ENCODE results near the gene OCA2.

- TF ChIP-seq POLR2A (IDR thresholded peaks at IDR 0.05) = no peak
- TF ChIP-seq, protein P1, sequence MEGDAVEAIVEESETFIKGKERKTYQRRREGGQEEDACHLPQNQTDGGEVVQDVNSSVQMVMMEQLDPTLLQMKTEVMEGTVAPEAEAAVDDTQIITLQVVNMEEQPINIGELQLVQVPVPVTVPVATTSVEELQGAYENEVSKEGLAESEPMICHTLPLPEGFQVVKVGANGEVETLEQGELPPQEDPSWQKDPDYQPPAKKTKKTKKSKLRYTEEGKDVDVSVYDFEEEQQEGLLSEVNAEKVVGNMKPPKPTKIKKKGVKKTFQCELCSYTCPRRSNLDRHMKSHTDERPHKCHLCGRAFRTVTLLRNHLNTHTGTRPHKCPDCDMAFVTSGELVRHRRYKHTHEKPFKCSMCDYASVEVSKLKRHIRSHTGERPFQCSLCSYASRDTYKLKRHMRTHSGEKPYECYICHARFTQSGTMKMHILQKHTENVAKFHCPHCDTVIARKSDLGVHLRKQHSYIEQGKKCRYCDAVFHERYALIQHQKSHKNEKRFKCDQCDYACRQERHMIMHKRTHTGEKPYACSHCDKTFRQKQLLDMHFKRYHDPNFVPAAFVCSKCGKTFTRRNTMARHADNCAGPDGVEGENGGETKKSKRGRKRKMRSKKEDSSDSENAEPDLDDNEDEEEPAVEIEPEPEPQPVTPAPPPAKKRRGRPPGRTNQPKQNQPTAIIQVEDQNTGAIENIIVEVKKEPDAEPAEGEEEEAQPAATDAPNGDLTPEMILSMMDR (IDR thresholded peaks at IDR 0.05) = no peak
- TF ChIP-seq EP300 (IDR thresholded peaks at IDR 0.05) = no peak
Measured at GRCh38 chr15:28140062-28140461, 40.9 kb upstream of the OCA2 start.
